ENCODE measurements around the gene PTTG1.

PTTG1 gene

GRCh38 chr5:160448886-160449285, 27.2 kb downstream of the PTTG1 start:
- in situ Hi-C loops (cut with MboI; ENCODE audit: low pct_unique_long_range_greater_than_20kb, low sequenced_read_pairs) = no loop called here
- no peak for DNase-seq

- in situ Hi-C loops (cut with MboI; ENCODE audit: low pct_unique_long_range_greater_than_20kb, low sequenced_read_pairs) = no loop called here
- no peak for DNase-seq
Measured at GRCh38 chr5:160449458-160449857, 27.8 kb downstream of the PTTG1 start.

- in situ Hi-C loops (cut with MboI; ENCODE audit: low pct_unique_long_range_greater_than_20kb, low sequenced_read_pairs) = no loop called here
- no peak for DNase-seq
Measured at GRCh38 chr5:160450164-160450932, 28.7 kb downstream of the PTTG1 start.

- in situ Hi-C loops (cut with MboI; ENCODE audit: low pct_unique_long_range_greater_than_20kb, low sequenced_read_pairs) = no loop called here
- no peak for DNase-seq
Measured at GRCh38 chr5:160451281-160451680, 29.6 kb downstream of the PTTG1 start.

GRCh38 chr5:160452036-160452435, 30.4 kb downstream of the PTTG1 start:
- in situ Hi-C loops (cut with MboI; ENCODE audit: low pct_unique_long_range_greater_than_20kb, low sequenced_read_pairs) = no loop called here
- no peak for DNase-seq

GRCh38 chr5:160452795-160453194, 31.1 kb downstream of the PTTG1 start:
- DNase-seq = no peak
- in situ Hi-C loops (cut with MboI; ENCODE audit: low pct_unique_long_range_greater_than_20kb, low sequenced_read_pairs) = no loop called here

GRCh38 chr5:160453751-160454150, 32.1 kb downstream of the PTTG1 start:
- in situ Hi-C loops (cut with MboI; ENCODE audit: low pct_unique_long_range_greater_than_20kb, low sequenced_read_pairs) = no loop called here
- DNase-seq = no peak

- DNase-seq = no peak
- in situ Hi-C loops (cut with MboI; ENCODE audit: low pct_unique_long_range_greater_than_20kb, low sequenced_read_pairs) = no loop called here
Measured at GRCh38 chr5:160455600-160455999, 33.9 kb downstream of the PTTG1 start.

GRCh38 chr5:160456480-160457177, 35.0 kb downstream of the PTTG1 start:
- in situ Hi-C loops (cut with MboI; ENCODE audit: low pct_unique_long_range_greater_than_20kb, low sequenced_read_pairs) = no loop called here
- DNase-seq = no peak

- in situ Hi-C loops (cut with MboI; ENCODE audit: low pct_unique_long_range_greater_than_20kb, low sequenced_read_pairs) = no loop called here
- DNase-seq = no peak
Measured at GRCh38 chr5:160457252-160457651, 35.6 kb downstream of the PTTG1 start.

GRCh38 chr5:160458806-160459800, 37.4 kb downstream of the PTTG1 start:
- DNase-seq = no peak
- in situ Hi-C loops (cut with MboI; ENCODE audit: low pct_unique_long_range_greater_than_20kb, low sequenced_read_pairs) = no loop called here

- no peak for DNase-seq
- in situ Hi-C loops (cut with MboI; ENCODE audit: low pct_unique_long_range_greater_than_20kb, low sequenced_read_pairs) = no loop called here
Measured at GRCh38 chr5:160460377-160461049, 38.9 kb downstream of the PTTG1 start.

- DNase-seq = no peak
- in situ Hi-C loops (cut with MboI; ENCODE audit: low pct_unique_long_range_greater_than_20kb, low sequenced_read_pairs) = no loop called here
Measured at GRCh38 chr5:160461378-160461777, 39.7 kb downstream of the PTTG1 start.

- in situ Hi-C loops (cut with MboI; ENCODE audit: low pct_unique_long_range_greater_than_20kb, low sequenced_read_pairs) = no loop called here
- no peak for DNase-seq
Measured at GRCh38 chr5:160462167-160462566, 40.5 kb downstream of the PTTG1 start.

- in situ Hi-C loops (cut with MboI; ENCODE audit: low pct_unique_long_range_greater_than_20kb, low sequenced_read_pairs) = no loop called here
- no peak for DNase-seq
Measured at GRCh38 chr5:160463227-160463626, 41.6 kb downstream of the PTTG1 start.

- DNase-seq = peak; percentile 21
- in situ Hi-C loops (cut with MboI; ENCODE audit: low pct_unique_long_range_greater_than_20kb, low sequenced_read_pairs) = no loop called here
Measured at GRCh38 chr5:160463740-160464465, 42.2 kb downstream of the PTTG1 start.

GRCh38 chr5:160464466-160464797, 42.8 kb downstream of the PTTG1 start:
- in situ Hi-C loops (cut with MboI; ENCODE audit: low pct_unique_long_range_greater_than_20kb, low sequenced_read_pairs) = no loop called here

GRCh38 chr5:160466116-160466515, 44.5 kb downstream of the PTTG1 start:
- in situ Hi-C loops (cut with MboI; ENCODE audit: low pct_unique_long_range_greater_than_20kb, low sequenced_read_pairs) = no loop called here
- no peak for DNase-seq

More at GRCh38 chr5:160464466-160464797, 42.8 kb downstream of the PTTG1 start:
- no peak for DNase-seq

Measured in KBM-7 (cell line).